Transverse colon (tissue), 4 donors: ENCODE measurements around the gene PLPPR3. TPM values are rescaled to one million over a fixed set of nuclear protein-coding genes. Genes with fewer than 3 reads are reported as not detected.
A peak's percentile ranks its signal among the peaks of the same experiment; 100 is the strongest.
"Not testable (repeated sequence)": the region's sequence is repeated elsewhere in the genome, so short reads cannot be mapped to it uniquely, and the experiment has no call there.

Experiments
- DNase-seq: peaks from one replicate; pipeline ENCODE4 v3.0.0-alpha.2; 2019
- H3K27ac ChIP-seq, 4 donors: fragments of 200-600 bp; sonication (generic); 2 replicates each; pipeline ENCODE4 v1.5.1; 2016 to 2018; ENCODE audit warnings: inconsistent platforms in 4 of 4
- H3K27me3 ChIP-seq: fragments of 200-600 bp; sonication (generic); 2 replicates; pipeline ENCODE4 v1.5.1; 2017; ENCODE audit warnings: inconsistent platforms
- H3K36me3 ChIP-seq, 4 donors: fragments of 200-600 bp; sonication (generic); 2 replicates each; pipeline ENCODE4 v1.5.1; 2017 to 2019; ENCODE audit warnings: inconsistent platforms in 4 of 4
- H3K4me1 ChIP-seq, 4 donors: fragments of 200-600 bp; sonication (generic); 2 replicates each; pipeline ENCODE4 v1.5.1; 2017 to 2020; ENCODE audit warnings: inconsistent platforms in 4 of 4
- H3K4me3 ChIP-seq, 4 donors: fragments of 200-600 bp; sonication (generic); 1 replicate in 1 of 4; 2 replicates in 3 of 4; pipeline versions ENCODE4 v1.5.1 to v1.6.1; 2017 to 2019; ENCODE audit warnings: inconsistent platforms in 4 of 4
- H3K9me3 ChIP-seq, 2 donors: fragments of 200-600 bp; sonication (generic); 2 replicates each; pipeline ENCODE4 v1.5.1; 2017 to 2019; ENCODE audit warnings: inconsistent platforms in 2 of 2
- EP300 ChIP-seq: sonication (generic); formaldehyde crosslinking; IDR thresholded peaks from one replicate; pipeline ENCODE4 v1.6.1; 2017; ENCODE audit warnings: antibody characterized with exemption, low read depth
- POLR2A ChIP-seq: fragments of 450-650 bp; IDR thresholded peaks from one replicate; pipeline ENCODE4 v1.6.1; 2016; ENCODE audit warnings: antibody characterized with exemption, mild to moderate bottlenecking, moderate library complexity
- POLR2AphosphoS5 ChIP-seq, 3 donors: sonication (generic); formaldehyde crosslinking; IDR thresholded peaks; one replicate each; pipeline ENCODE4 v1.6.1; 2016; ENCODE audit warnings: antibody characterized with exemption in 3 of 3
- WGBS, 2 donors: methylation state at CpG; one replicate each; pipeline ENCODE4 v1.1.5; 2018; ENCODE audit warnings: low coverage in 1 of 2; 5-methylcytosine and 5-hydroxymethylcytosine counted together
- in situ Hi-C, 4 donors: fragments of 200-750 bp; cut with MboI; loops; one replicate each; pipeline versions ENCODE4 v1.15.0 to v1.15.1; 2017; ENCODE audit warnings: low sequenced_read_pairs in 3 of 4, low pct_ligation_motif_present in 1 of 4, low pct_unique_long_range_greater_than_20kb in 1 of 4
- intact Hi-C: fragments of 100-400 bp; cut with DNase I; formaldehyde crosslinking; loops from one replicate; pipeline ENCODE4 v1.15.1; 2023; ENCODE audit warnings: low total_unique reads
- total RNA-seq, 4 donors: library from RNA; depleted of rRNA; stranded (reverse); fragments of >200 nt; gene quantifications; one replicate each; pipeline ENCODE4 v1.1.0, GENCODE V29; 2016
- TF ChIP-seq, protein P1 (sequence below), 5 experiments: fragments of 200-600 bp in 3 of 5; fragments of 450-650 bp in 2 of 5; sonication (generic) in 3 of 5; IDR thresholded peaks; 1 replicate in 2 of 5; 2 replicates in 3 of 5; pipeline ENCODE4 v1.5.1; 2016 to 2017; ENCODE audit warnings: antibody characterized with exemption in 5 of 5, inconsistent platforms in 3 of 5, mild to moderate bottlenecking in 2 of 5, moderate library complexity in 1 of 5

PLPPR3 gene
- total RNA-seq, 4 donors from 2014 or later = not detected

DNA sequence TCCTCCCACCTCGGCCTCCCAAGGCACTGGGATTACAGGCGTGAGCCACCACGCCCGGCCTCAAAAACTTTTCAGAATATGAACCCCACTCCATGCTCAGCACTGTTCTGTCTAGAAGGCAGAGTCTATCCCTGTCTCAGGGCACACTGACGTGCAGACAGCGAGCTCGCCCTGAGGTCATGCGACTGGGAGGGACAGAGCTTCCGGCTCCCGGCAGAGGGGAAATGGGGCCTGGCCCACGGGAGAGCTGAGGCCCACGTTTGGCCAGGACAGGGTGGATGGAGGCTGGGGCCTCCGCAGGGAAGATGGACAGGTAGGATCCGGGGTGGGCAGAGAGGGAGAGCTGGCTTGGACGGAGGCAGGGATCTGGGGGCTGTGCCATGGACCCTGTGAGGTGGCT is 3.1 kb upstream of the PLPPR3 start:
- TF ChIP-seq, protein P1, sequence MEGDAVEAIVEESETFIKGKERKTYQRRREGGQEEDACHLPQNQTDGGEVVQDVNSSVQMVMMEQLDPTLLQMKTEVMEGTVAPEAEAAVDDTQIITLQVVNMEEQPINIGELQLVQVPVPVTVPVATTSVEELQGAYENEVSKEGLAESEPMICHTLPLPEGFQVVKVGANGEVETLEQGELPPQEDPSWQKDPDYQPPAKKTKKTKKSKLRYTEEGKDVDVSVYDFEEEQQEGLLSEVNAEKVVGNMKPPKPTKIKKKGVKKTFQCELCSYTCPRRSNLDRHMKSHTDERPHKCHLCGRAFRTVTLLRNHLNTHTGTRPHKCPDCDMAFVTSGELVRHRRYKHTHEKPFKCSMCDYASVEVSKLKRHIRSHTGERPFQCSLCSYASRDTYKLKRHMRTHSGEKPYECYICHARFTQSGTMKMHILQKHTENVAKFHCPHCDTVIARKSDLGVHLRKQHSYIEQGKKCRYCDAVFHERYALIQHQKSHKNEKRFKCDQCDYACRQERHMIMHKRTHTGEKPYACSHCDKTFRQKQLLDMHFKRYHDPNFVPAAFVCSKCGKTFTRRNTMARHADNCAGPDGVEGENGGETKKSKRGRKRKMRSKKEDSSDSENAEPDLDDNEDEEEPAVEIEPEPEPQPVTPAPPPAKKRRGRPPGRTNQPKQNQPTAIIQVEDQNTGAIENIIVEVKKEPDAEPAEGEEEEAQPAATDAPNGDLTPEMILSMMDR (IDR thresholded peaks at IDR 0.05) = no peak
- no peak for TF ChIP-seq POLR2AphosphoS5 (IDR thresholded peaks at IDR 0.05)
- TF ChIP-seq POLR2A = no peak
- TF ChIP-seq EP300 = no peak
- no peak for DNase-seq
- Histone ChIP-seq H3K27me3 (peaks cover 69% of the 10 kb centered on the region), H3K4me1 (peaks cover 0 to 16% (median 16%) of the 10 kb centered on the region in 4 donors), H3K27ac (no peak overlapping the region), H3K9me3 (no peaks in the 10 kb centered on the region), H3K36me3 (no peaks in the 10 kb centered on the region), H3K4me3 (no peak overlapping the region)
- in situ Hi-C loops (no loop called here), intact Hi-C loops (no loop called here)
- WGBS, 2 donors = 59 to 100% methylated on average over 3 to 14 of the region's 15 CpGs

DNA sequence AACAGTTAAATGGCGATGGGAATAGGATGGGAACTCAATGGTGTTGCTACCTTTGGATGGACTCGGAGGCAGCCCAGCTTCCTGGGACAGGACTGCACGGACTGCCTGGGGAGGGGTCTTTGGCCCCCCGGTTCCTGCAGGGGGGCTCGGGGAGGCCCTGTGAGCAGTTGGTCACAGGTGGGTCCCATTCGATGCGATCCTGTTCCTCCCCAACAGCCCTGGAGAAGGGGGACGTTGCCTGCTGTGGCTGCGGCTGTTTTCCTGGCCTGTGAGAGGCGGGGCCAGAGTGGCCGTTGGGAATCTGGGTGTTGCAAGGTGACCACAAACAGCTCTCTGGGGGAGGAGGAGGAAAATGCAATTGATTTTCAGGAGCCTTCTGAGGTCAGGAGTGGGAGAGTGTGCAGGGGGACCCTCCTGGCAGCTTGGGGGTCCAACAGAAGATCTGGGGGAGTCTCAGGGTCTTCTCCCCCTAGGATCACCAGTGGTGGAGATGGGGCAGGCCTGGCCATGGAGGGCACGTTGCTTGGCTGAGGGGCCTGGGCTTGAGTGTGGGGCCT is 1.9 kb upstream of the PLPPR3 start:
- in situ Hi-C loops (no loop called here), intact Hi-C loops (no loop called here)
- no peak overlapping the region for H3K27ac ChIP-seq
- H3K4me3 ChIP-seq = no peak overlapping the region
- H3K4me1 ChIP-seq = peaks cover 0 to 16% (median 16%) of the 10 kb centered on the region in 4 donors
- TF ChIP-seq EP300 = no peak
- TF ChIP-seq POLR2A = no peak
- no peak for TF ChIP-seq POLR2AphosphoS5 (IDR thresholded peaks at IDR 0.05)
- TF ChIP-seq, protein P1 (IDR thresholded peaks at IDR 0.05) = no peak
- no peaks in the 10 kb centered on the region for H3K36me3 ChIP-seq
- H3K9me3 ChIP-seq = no peaks in the 10 kb centered on the region
- H3K27me3 ChIP-seq = peaks cover 61% of the 10 kb centered on the region
- 41 to 100% methylated on average over 1 to 12 of the region's 12 CpGs for WGBS, 2 donors
- DNase-seq = peak; percentile 40

DNA sequence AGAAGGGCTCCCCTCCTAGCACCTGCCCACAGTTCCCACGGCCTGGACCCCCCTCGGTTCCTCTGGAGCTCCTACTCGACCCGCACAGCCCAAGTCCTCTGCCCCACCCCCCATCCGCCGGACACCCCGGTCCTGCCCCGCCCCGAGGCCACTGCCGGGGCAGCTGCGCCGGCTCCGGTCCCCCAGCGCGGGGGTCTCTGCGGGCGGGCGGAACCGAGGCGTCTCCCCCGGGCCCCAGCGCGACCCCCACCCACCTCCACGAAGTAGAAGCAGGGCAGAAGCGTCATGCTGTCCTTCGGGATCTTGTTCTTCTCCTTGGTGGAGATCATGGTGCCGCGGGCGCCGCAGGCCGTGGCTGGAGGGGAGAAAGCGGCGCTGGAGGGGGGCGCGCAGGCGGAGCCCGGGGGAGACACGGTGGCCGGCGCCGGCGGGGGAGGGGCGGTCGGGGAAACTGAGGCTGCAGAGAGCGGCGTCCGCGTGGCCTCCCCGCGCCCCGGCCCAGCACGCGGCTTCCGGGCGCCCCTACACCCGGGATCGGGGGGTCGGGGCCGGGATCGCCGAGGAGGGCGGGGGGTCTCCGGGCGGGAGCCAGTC is 427 bp downstream of the PLPPR3 start:
- H3K27ac ChIP-seq = no peak overlapping the region
- no peak for DNase-seq
- peaks cover 53% of the 10 kb centered on the region for H3K27me3 ChIP-seq
- H3K36me3 ChIP-seq = no peaks in the 10 kb centered on the region
- peaks cover 0 to 16% (median 14%) of the 10 kb centered on the region in 4 donors for H3K4me1 ChIP-seq
- 0% methylated on average over 3 of the region's 64 CpGs; no CpG with 5 or more reads in 1 of the 2 donors for WGBS, 2 donors
- in situ Hi-C loops = no loop called here
- intact Hi-C loops = no loop called here
- H3K4me3 ChIP-seq = peak overlapping the region in 3 of 4 donors; percentile 14 to 40 (median 24)
- TF ChIP-seq EP300 = no peak
- TF ChIP-seq, protein P1 (IDR thresholded peaks at IDR 0.05) = no peak
- TF ChIP-seq POLR2AphosphoS5 (IDR thresholded peaks at IDR 0.05) = no peak
- no peak for TF ChIP-seq POLR2A
- no peaks in the 10 kb centered on the region for H3K9me3 ChIP-seq

DNA sequence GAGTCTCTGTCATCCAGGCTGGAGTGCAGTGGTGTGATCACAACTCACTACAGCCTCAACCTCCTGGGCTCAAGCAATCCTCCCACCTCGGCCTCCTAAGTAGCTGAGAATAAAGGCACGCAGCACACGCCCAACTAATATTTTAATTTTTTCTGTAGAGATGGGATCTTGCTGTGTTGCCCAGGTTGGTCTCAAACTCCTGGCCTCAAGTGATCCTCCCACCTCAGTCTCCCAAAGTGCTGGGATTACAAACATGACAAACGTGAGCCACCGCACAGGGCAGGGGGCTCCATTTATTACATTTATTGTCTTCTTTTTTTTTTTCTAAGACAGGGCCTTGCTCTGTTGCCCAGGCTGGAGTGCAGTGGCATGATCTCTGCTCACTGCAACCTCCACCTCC is 1.5 kb downstream of the PLPPR3 start:
- peaks cover 44% of the 10 kb centered on the region for H3K27me3 ChIP-seq
- H3K4me1 ChIP-seq = peaks cover 0 to 16% (median 14%) of the 10 kb centered on the region in 4 donors
- 84 to 100% methylated on average over 2 to 5 of the region's 5 CpGs for WGBS, 2 donors
- H3K36me3 ChIP-seq, DNase-seq, intact Hi-C loops, H3K9me3 ChIP-seq, H3K27ac ChIP-seq, H3K4me3 ChIP-seq, in situ Hi-C loops: not testable (repeated sequence)

DNA sequence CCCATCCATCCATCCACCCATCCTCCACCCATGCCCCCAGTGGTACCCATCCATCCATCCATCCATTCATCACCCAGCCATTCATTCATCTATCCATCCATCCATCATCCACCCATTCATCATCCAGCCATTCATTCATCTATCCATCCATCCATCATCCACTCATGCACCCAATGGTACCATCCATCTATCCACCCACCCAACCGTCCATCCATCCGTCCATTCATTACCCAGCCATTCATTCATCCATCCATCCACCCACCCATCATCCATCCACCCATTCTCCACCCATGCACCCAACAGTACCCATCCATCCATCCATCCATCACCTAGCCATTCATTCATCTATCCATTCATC is 5.3 kb downstream of the PLPPR3 start:
- peaks cover 15% of the 10 kb centered on the region for H3K27me3 ChIP-seq
- no peak overlapping the region for H3K4me3 ChIP-seq
- no peak overlapping the region for H3K27ac ChIP-seq
- peaks cover 0 to 12% (median 2%) of the 10 kb centered on the region in 4 donors for H3K36me3 ChIP-seq
- 88 to 95% methylated on average over 2 of the region's 2 CpGs for WGBS, 2 donors
- no peak for DNase-seq
- in situ Hi-C loops (no loop called here), intact Hi-C loops (no loop called here)
- H3K4me1 ChIP-seq = peaks cover 0 to 4% (median 3%) of the 10 kb centered on the region in 4 donors
- no peaks in the 10 kb centered on the region for H3K9me3 ChIP-seq
- TF ChIP-seq, protein P1 (IDR thresholded peaks at IDR 0.05) = no peak
- TF ChIP-seq EP300 (no peak), POLR2A (no peak), POLR2AphosphoS5 (IDR thresholded peaks at IDR 0.05) (no peak)
